GM12891 (cell line): ENCODE measurements around the gene ZNF473.

Experiments
- DNase-seq: peaks from one replicate; pipeline ENCODE4 v3.0.0; 2011; ENCODE audit warnings: low spot score; ENCODE audit not compliant: insufficient read length
- FAIRE-seq: peaks from 2 replicates; lab custom pipeline; 2011; peaks lifted over from hg19 to GRCh38; lab: Jason Lieb, UNC
- PAX5 ChIP-seq: IDR thresholded peaks from 2 replicates; pipeline ENCODE4 v1.6.1; 2011; ENCODE audit warnings: low read length, moderate library complexity, mild to moderate bottlenecking; ENCODE audit not compliant: insufficient read depth, severe bottlenecking
- POLR2A ChIP-seq: IDR thresholded peaks from 2 replicates; pipeline ENCODE4 v1.6.1; 2011; ENCODE audit warnings: low read depth, low read length, control low read depth
- POLR2AphosphoS5 ChIP-seq: IDR thresholded peaks from 2 replicates; pipeline ENCODE4 v1.6.1; 2011; ENCODE audit warnings: low read depth, low read length, control low read depth
- POU2F2 ChIP-seq: IDR thresholded peaks from 2 replicates; pipeline ENCODE4 v1.6.1; 2011; ENCODE audit warnings: low read depth, mild to moderate bottlenecking, control low read depth, low read length, moderate library complexity
- SPI1 ChIP-seq: IDR thresholded peaks from 2 replicates; pipeline ENCODE4 v1.6.1; 2011; ENCODE audit warnings: low read depth, low read length, control low read depth
- TAF1 ChIP-seq: IDR thresholded peaks from 2 replicates; pipeline ENCODE4 v1.6.1; 2011; ENCODE audit warnings: low read depth, low read length, control low read depth

Gene ZNF473

DNA sequence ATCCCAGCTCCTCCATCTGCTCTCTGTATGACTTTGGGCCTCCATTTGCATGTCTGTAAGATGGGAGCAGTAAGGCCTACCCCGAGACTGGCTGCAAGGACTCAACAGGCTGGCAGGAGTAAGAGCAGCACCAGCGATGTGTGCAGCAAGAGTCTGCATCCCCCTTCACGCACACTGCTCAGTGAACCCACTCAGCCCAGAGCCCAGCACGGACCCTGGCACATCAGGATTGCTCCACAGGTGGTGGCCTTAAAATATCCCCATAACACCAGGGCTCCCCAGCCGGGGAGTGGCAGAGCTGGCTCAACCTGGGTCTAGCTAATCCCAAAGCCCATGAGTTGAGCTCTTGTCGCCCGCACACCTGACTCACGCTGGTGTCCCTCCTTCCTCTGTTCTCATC is 24.0 kb upstream of the ZNF473 start:
- DNase-seq, result no peak
- FAIRE-seq, result no peak
- TF ChIP-seq PAX5, result no peak
- no peak for TF ChIP-seq POLR2A
- no peak for TF ChIP-seq TAF1
- TF ChIP-seq SPI1, result no peak
- no peak for TF ChIP-seq POLR2AphosphoS5
- no peak for TF ChIP-seq POU2F2

- FAIRE-seq (no peak), DNase-seq (no peak)
- no peak for TF ChIP-seq POLR2AphosphoS5
- no peak for TF ChIP-seq PAX5
- TF ChIP-seq SPI1, result no peak
- no peak for TF ChIP-seq TAF1
- no peak for TF ChIP-seq POU2F2
- no peak for TF ChIP-seq POLR2A
These were observed 23.3 kb upstream of the ZNF473 start for GRCh38 chr19:50002386-50002960.

DNA sequence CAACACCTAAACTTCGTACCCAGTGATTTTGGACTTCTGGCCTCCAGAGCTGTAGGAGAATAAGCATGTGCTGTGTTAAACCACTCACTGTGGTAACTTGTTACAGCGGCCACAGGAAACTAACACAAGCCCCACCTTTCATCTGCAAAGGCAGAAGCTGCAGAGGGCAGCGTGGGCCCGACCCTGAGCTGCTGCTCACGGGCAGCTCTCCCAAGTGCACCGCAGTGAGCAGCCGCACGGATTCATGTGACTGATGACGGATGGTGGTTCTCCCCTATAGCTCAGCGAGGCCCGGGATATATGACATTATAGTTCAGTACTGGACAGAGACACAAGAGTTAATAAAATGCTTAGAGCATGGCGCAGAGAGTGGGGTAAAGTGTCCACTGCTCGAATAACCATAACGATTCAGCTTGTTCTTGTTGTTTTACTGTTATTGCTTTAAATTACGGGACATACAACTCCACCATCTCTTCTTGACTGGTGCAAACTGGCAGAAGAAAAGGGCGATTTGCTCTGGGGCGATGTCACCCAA is 22.5 kb upstream of the ZNF473 start:
- TF ChIP-seq PAX5 (no peak), POU2F2 (no peak), SPI1 (no peak), POLR2A (no peak), TAF1 (no peak), POLR2AphosphoS5 (no peak)
- DNase-seq, result no peak
- FAIRE-seq, result no peak

DNA sequence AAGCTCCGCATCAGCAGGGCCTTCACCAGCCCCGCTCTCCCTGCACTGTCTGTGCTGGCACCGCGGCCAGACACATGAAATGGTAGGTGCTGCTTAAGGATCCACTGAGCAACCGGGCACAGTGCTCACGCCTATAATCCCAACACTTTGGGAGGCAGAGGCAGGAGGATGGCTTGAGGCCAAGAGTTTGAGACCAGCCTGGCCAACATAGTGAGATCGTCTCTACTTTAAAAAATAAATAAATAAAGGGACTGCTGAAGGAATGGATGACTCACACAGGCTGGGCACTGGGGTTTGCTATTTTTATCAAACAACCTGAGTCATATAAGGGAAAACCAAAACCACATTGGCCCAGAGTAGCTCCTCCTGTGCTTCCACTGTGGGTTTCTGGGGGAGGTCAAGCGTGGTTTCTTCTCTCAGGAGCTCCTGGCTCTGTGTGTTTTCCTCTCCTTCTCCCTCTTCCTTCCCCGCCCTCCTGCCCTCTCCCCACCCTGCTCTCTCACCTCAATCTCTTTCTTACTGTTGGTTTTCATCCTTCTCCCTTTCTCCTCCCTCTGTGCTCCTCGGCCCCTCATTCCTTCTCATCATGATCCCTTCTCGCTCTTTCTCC is 21.9 kb upstream of the ZNF473 start:
- FAIRE-seq, result no peak
- TF ChIP-seq POLR2A (no peak), PAX5 (peak; percentile 12)
- DNase-seq, result peak; percentile 57

DNA sequence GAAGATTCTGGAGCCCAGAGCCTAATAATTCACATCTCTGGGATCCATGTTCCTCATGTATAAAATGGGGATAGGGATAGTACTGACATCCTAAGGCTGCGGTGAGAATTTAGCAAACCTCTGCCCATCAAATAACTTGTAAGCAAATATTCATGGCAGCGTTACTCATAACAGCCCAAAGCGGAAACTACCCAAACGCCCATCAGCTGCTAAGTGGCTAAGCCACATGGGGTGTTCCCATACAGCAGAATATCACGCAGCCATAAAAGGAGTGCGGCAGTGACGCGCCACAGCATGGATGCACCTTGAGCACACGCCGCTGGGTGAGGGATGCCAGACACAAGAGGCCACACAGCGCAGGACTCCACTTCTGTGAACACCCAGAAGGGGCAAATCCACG is 20.4 kb upstream of the ZNF473 start:
- FAIRE-seq (no peak), DNase-seq (no peak)
- TF ChIP-seq POU2F2 (no peak), POLR2A (no peak), PAX5 (no peak), POLR2AphosphoS5 (no peak), SPI1 (no peak), TAF1 (no peak)

- TF ChIP-seq SPI1, result no peak
- TF ChIP-seq POLR2A, result no peak
- no peak for TF ChIP-seq TAF1
- no peak for TF ChIP-seq PAX5
- no peak for TF ChIP-seq POU2F2
- no peak for TF ChIP-seq POLR2AphosphoS5
- DNase-seq, result no peak
- FAIRE-seq, result no peak
These were observed 18.6 kb upstream of the ZNF473 start for GRCh38 chr19:50007170-50007569.

DNA sequence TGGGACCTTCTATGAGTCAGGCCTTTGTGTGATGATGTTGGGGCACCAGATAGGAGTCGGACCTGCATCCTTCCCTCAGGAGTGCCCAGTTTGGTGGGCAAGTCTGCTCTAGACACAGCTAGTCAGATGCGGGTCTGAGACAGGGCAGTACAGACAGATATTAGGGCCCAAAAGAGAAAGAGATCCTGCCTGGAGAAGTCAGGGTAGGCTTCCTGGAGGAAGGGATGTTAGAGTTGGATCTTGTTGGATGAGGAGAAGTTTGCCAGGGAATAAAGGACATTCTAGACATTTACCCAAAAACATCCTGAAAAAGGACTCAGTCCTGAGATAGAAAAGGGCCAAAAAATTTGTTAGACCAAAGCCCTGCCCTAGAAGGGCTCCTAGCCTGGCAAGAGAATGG is 17.9 kb upstream of the ZNF473 start:
- DNase-seq (no peak), FAIRE-seq (no peak)
- TF ChIP-seq PAX5 (no peak), POU2F2 (no peak), POLR2A (no peak), POLR2AphosphoS5 (no peak), SPI1 (no peak), TAF1 (no peak)

DNA sequence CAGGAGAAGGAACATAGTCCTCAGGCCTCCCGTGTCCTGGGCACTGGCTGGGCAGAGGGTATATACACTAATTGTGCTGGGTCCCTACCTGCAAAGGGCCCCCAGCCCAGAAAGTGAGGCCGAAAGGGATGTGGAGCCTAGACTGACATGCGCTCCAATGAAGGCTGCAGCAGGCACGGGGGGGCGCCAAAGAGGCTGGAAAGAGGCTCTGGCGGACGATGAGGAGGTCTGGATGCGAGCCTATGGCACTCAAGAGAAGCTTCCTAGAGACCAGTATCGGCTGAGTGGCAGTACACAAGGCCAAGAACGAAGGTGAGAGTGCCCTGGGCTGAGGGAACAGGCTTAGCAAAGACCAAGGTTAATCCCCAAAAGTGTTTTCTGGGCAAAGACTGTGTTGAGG is 17.3 kb upstream of the ZNF473 start:
- TF ChIP-seq SPI1, result no peak
- no peak for TF ChIP-seq TAF1
- TF ChIP-seq PAX5, result no peak
- TF ChIP-seq POLR2AphosphoS5, result no peak
- no peak for TF ChIP-seq POLR2A
- no peak for TF ChIP-seq POU2F2
- DNase-seq (no peak), FAIRE-seq (no peak)

DNA sequence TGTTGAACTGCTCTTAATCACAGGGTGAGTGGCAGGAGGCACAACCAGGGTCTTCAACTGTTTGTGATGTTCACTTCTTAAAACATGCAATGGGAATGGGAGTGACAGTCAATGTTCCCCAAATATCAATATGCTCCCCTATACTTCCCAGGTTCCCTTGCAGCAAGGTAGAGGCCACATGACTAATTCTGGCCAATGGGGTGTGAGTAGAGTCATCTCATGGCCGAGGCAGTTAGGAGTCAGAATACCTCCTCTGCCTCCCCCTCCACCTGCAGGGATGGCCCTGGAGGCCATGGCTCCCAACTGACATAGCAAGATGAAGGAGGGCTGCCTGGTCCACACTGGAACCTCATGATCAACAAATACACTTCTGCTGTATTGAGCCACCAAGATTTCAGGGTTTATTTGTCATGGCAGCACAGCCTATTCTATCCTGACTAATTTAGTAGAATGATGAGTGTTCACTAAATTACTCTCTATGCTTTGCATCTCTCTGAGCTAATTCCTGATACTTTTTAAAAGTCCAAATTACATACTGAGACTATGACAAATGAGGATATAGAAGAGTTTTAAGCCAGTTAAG is 9.5 kb upstream of the ZNF473 start:
- DNase-seq (no peak), FAIRE-seq (no peak)
- TF ChIP-seq POU2F2, result no peak
- no peak for TF ChIP-seq PAX5

- FAIRE-seq, result no peak
- TF ChIP-seq POU2F2 (no peak), TAF1 (no peak), SPI1 (no peak), POLR2AphosphoS5 (no peak), PAX5 (no peak), POLR2A (no peak)
- no peak for DNase-seq
These were observed 5.3 kb upstream of the ZNF473 start for GRCh38 chr19:50020481-50020880.

DNA sequence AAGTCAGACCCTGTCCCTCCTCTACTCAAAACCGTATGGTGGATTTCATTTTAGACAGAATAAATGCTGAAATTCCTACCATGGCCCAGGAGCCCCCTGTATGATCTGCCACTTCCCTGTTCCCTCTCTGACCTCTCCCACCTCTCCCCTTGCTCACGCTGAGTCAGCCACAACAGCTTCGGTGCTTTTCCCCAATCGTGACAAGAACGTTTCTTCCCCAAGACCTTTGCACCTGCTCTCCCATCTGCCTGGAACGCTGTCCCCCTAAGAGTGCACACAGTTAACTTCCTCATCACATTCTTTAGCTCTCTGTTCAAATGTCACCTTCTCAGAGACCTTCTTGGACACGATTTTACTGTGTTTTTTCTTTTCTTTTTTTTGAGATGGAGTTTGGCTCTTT is 3.0 kb upstream of the ZNF473 start:
- no peak for TF ChIP-seq POLR2A
- no peak for TF ChIP-seq POU2F2
- no peak for TF ChIP-seq TAF1
- TF ChIP-seq POLR2AphosphoS5, result no peak
- no peak for TF ChIP-seq PAX5
- no peak for TF ChIP-seq SPI1
- DNase-seq, result no peak
- no peak for FAIRE-seq
